Coronary artery (tissue), 2 donors: ENCODE measurements around the gene NIPSNAP2.

Source experiments
- DNase-seq: peaks from one replicate; pipeline ENCODE4 v3.0.0-alpha.2; 2017; ENCODE audit warnings: low spot score
- H3K27ac ChIP-seq, 2 donors: fragments of 200-600 bp; sonication (generic); one replicate each; pipeline ENCODE4 v1.5.1; 2016 to 2019
- H3K4me3 ChIP-seq: fragments of 200-600 bp; sonication (generic); 2 replicates; pipeline ENCODE4 v1.5.1; 2016; ENCODE audit warnings: mild to moderate bottlenecking, moderate library complexity
- CTCF ChIP-seq: fragments of 200-600 bp; sonication (generic); IDR thresholded peaks from one replicate; pipeline ENCODE4 v1.5.1; 2019; ENCODE audit warnings: antibody characterized with exemption

Gene NIPSNAP2

GRCh38 chr7:55964261-55965099 lies at the start of gene NIPSNAP2:
NIPSNAP2 (plus strand) TSS chr7:55964585; CDS start chr7:55964610, 25 bp downstream.
- peak within 1 kb of the TSS; percentile 92 for H3K4me3 ChIP-seq
- peak within 1 kb of the TSS; percentile 90 to 99 for H3K27ac ChIP-seq
- peak; percentile 80 for DNase-seq
- TF ChIP-seq CTCF, result peak; percentile 48

GRCh38 chr7:55917771-55918170 lies 46.6 kb upstream of the NIPSNAP2 start:
- no peak for TF ChIP-seq CTCF
- no peak for DNase-seq
- H3K27ac ChIP-seq, result no peak overlapping the region
- no peak overlapping the region for H3K4me3 ChIP-seq

- no peak for DNase-seq
- Histone ChIP-seq H3K4me3 (no peak overlapping the region), H3K27ac (no peak overlapping the region)
- TF ChIP-seq CTCF, result no peak
These were observed 36.2 kb upstream of the NIPSNAP2 start for GRCh38 chr7:55928006-55928767.

- TF ChIP-seq CTCF, result no peak
These were observed 32.8 kb upstream of the NIPSNAP2 start for GRCh38 chr7:55931421-55932151.

GRCh38 chr7:55939514-55940123 lies 24.8 kb upstream of the NIPSNAP2 start:
- no peak for TF ChIP-seq CTCF
- DNase-seq, result no peak
- no peak overlapping the region for H3K4me3 ChIP-seq
- H3K27ac ChIP-seq, result no peak overlapping the region

More at GRCh38 chr7:55931421-55932151, 32.8 kb upstream of the NIPSNAP2 start:
- Histone ChIP-seq H3K27ac (no peak overlapping the region), H3K4me3 (no peak overlapping the region)
- DNase-seq, result no peak

GRCh38 chr7:55946545-55946944 lies 17.8 kb upstream of the NIPSNAP2 start:
- no peak overlapping the region for H3K27ac ChIP-seq
- H3K4me3 ChIP-seq, result no peak overlapping the region
- no peak for TF ChIP-seq CTCF
- DNase-seq, result no peak
